K562 (cell line): ENCODE measurements around the gene LCTL. TPM values are rescaled to one million over a fixed set of nuclear protein-coding genes. Genes with fewer than 3 reads are reported as not detected.

Experiments
- CBFA2T3 ChIP-seq: fragments of 450-650 bp; IDR thresholded peaks from 2 replicates; pipeline ENCODE4 v1.6.1; 2017
- CTCF ChIP-seq, 3 experiments: IDR thresholded peaks in 2 of 3; conservative IDR thresholded peaks in 1 of 3; 2 replicates each; pipeline ENCODE4 v1.5.1; 2011 to 2012; ENCODE audit warnings: low read length in 3 of 3, mild to moderate bottlenecking in 3 of 3, control low read depth in 2 of 3, improper control_type of control experiment in 1 of 3, inconsistent platforms in 1 of 3, low read depth in 1 of 3, mixed read lengths in 1 of 3, moderate library complexity in 1 of 3; ENCODE audit not compliant: insufficient read depth in 2 of 3
- FOXK2 ChIP-seq, 2 experiments: fragments of 450-650 bp; IDR thresholded peaks in 1 of 2; conservative IDR thresholded peaks in 1 of 2; 2 replicates each; pipeline ENCODE4 v1.6.1; 2016; ENCODE audit warnings: low read depth in 2 of 2, mild to moderate bottlenecking in 1 of 2
- FOXM1 ChIP-seq, 2 experiments: fragments of 450-650 bp in 1 of 2; sonication (generic) in 1 of 2; formaldehyde crosslinking in 1 of 2; IDR thresholded peaks; 2 replicates each; pipeline versions ENCODE4 v1.6.1 to v1.9.0; 2017 to 2022; ENCODE audit warnings: low read depth in 2 of 2, mild to moderate bottlenecking in 2 of 2, missing genetic modification reagents in 1 of 2, moderate library complexity in 1 of 2
- HDAC8 ChIP-seq: fragments of 450-650 bp; IDR thresholded peaks from 2 replicates; pipeline ENCODE4 v1.6.1; 2016; ENCODE audit warnings: mild to moderate bottlenecking, missing genetic modification characterization, moderate library complexity, missing compliant biosample characterization
- HDGF ChIP-seq: fragments of 450-650 bp; IDR thresholded peaks from 2 replicates; pipeline ENCODE4 v1.6.1; 2016
- MCM2 ChIP-seq: fragments of 450-650 bp; IDR thresholded peaks from 2 replicates; pipeline ENCODE4 v1.6.1; 2017; ENCODE audit warnings: low read depth, mild to moderate bottlenecking
- MTA1 ChIP-seq: fragments of 450-650 bp; IDR thresholded peaks from 2 replicates; pipeline ENCODE4 v1.6.1; 2017; ENCODE audit warnings: borderline replicate concordance
- NR2F6 ChIP-seq: fragments of 450-650 bp; formaldehyde crosslinking; IDR thresholded peaks from 2 replicates; pipeline ENCODE4 v1.4.0; 2020; ENCODE audit warnings: mild to moderate bottlenecking
- RBM39 ChIP-seq: fragments of 200-400 bp; formaldehyde crosslinking; optimal IDR thresholded peaks from 2 replicates; pipeline ENCODE3; 2018; ENCODE audit warnings: low read depth, low read length
- SAP30 ChIP-seq: fragments of 200-600 bp; sonication (generic); IDR thresholded peaks from 2 replicates; pipeline ENCODE4 v1.6.1; 2012; ENCODE audit warnings: borderline replicate concordance, low read depth, mild to moderate bottlenecking, moderate library complexity, low read length, control low read depth, inconsistent platforms; ENCODE audit not compliant: insufficient read depth, poor library complexity, severe bottlenecking
- USF2 ChIP-seq: sonication (generic); formaldehyde crosslinking; IDR thresholded peaks from 2 replicates; pipeline ENCODE4 v1.5.0; 2020; ENCODE audit warnings: missing genetic modification reagents
- ZBTB9 ChIP-seq: fragments of 450-650 bp; formaldehyde crosslinking; IDR thresholded peaks from 2 replicates; pipeline ENCODE4 v1.4.0; 2020; ENCODE audit warnings: mild to moderate bottlenecking, moderate library complexity
- ZNF780A ChIP-seq: fragments of 250-450 bp; sonication (Bioruptor Pico); IDR thresholded peaks from 2 replicates; pipeline ENCODE4 v1.5.0; 2021; ENCODE audit warnings: mild to moderate bottlenecking
- polyA plus RNA-seq, 8 experiments: library from polyadenylated mRNA; depleted of rRNA in 4 of 8; stranded (reverse) in 5 of 8; unstranded in 3 of 8; fragments of >200 nt; fragmentation: Nextera tagmentation in 2 of 8; fragmentation: Illumina TruSeq in 1 of 8; extraction: Ambion mirVana in 2 of 8; extraction: Trizol in 1 of 8; gene quantifications; 2 replicates each; pipeline versions ENCODE4 v1.2.1 to v1.2.3, GENCODE V29; 2011 to 2014; ENCODE audit warnings: inconsistent platforms in 1 of 8, missing spikeins in 1 of 8
- total RNA-seq, 7 experiments: library from RNA; depleted of rRNA in 6 of 7; stranded (reverse); fragments of >200 nt in 6 of 7; fragmentation: Illumina TruSeq in 2 of 7; extraction: Trizol in 2 of 7; gene quantifications; 2 replicates each; pipeline versions ENCODE4 v1.2.1 to v1.2.3, GENCODE V29; 2011 to 2021; ENCODE audit warnings: low replicate concordance in 1 of 7
- TF ChIP-seq, protein P1 (sequence below): fragments of 250-450 bp; sonication (Bioruptor Pico); IDR thresholded peaks from 2 replicates; pipeline ENCODE4 v1.5.1; 2021; ENCODE audit warnings: mild to moderate bottlenecking
- TF ChIP-seq, protein P2 (sequence below): fragments of 250-450 bp; sonication (Bioruptor Pico); IDR thresholded peaks from 2 replicates; pipeline ENCODE4 v1.8.0; 2022; ENCODE audit warnings: moderate library complexity, mild to moderate bottlenecking, inconsistent platforms
- TF ChIP-seq, protein P3 (sequence below): IDR thresholded peaks from 2 replicates; pipeline ENCODE4 v1.6.1; 2016; ENCODE audit warnings: missing genetic modification characterization, missing compliant biosample characterization

The LCTL gene
- total and polyA plus RNA-seq, 9 of the 15 experiments (the other 6 are each of a cell fraction or from before 2014, with no cell fraction given), result 0.08 to 0.31 (median 0.17) TPM; not detected in 6

DNA sequence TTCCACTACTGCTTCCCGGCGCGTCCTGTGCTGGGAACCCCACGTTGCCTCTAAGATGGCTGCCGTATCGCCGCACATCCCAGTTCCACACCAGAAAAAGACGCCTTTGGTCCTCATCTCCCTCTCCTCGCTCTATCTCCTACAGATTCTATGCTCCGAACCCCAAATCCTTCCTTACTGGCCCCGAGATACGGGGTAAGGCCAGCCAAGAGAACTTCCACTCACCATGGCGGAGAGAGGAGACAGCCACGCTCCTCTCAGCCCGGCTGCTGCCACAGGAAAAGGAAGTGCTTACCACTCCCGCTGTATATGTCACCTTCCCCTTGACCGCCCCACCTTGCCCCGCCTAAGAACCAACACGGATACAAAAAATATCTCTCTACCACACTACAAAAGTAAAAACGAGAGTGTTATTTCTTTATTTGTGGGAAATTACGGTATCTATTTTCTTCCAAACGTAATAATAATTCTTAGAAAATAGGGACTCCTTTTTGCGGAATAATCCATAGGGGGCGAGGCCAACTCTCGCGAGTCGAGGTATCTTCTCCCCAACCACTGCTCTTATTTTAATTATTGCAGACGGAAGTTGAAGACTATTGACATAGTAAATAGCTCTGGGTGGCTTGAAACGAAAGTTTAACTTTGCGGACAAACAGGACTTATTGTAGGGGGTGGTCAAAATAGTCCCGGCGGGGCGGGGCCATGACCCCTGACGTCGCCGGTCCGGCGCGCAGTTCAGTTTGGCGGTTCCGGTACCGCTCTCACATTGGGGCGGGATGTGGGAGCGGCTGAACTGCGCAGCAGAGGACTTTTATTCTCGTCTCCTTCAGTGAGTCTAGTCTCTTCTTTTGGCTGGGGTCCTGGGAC, 61.0 kb downstream of the LCTL start, which contains the start of the genes RPL4 and ZWILCH (continued):
- TF ChIP-seq CTCF (IDR thresholded peaks at IDR 0.05 in 2 of 3, conservative IDR thresholded peaks at IDR 0.05 in 1 of 3; ENCODE audit: insufficient read depth in 2 of 3, low read depth in 1 of 3, low read length in 3 of 3) (no peak), HDAC8 (tag) (no peak), ZBTB9 (no peak), RBM39 (peak; percentile 59), USF2 (CRISPR knock-in tag) (no peak), ZNF780A (CRISPR knock-in tag) (peak; percentile 50; the same call in 1 of the 2 replicates), HDGF (no peak), FOXM1 (IDR thresholded peaks at IDR 0.05; ENCODE audit: low read depth) (peak; percentile 75; the same call in 1 of the 2 replicates), FOXM1 (CRISPR knock-in tag; IDR thresholded peaks at IDR 0.05; ENCODE audit: low read depth) (no peak), MTA1 (peak; percentile 52), MCM2 (no peak), CBFA2T3 (no peak), SAP30 (peak; percentile 96), FOXK2 (conservative IDR thresholded peaks at IDR 0.05 in 1 of 2, IDR thresholded peaks at IDR 0.05 in 1 of 2; ENCODE audit: low read depth in 2 of 2) (peak; percentile 61 to 70; a peak in 2 of 4 replicates), NR2F6 (CRISPR knock-in tag) (no peak)
- TF ChIP-seq, protein P1, sequence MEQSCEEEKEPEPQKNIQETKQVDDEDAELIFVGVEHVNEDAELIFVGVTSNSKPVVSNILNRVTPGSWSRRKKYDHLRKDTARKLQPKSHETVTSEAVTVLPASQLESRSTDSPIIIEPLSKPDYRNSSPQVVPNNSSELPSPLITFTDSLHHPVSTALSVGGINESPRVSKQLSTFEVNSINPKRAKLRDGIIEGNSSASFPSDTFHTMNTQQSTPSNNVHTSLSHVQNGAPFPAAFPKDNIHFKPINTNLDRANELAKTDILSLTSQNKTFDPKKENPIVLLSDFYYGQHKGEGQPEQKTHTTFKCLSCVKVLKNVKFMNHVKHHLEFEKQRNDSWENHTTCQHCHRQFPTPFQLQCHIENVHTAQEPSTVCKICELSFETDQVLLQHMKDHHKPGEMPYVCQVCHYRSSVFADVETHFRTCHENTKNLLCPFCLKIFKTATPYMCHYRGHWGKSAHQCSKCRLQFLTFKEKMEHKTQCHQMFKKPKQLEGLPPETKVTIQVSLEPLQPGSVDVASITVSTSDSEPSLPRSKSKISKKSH, result no peak
- TF ChIP-seq, protein P2, sequence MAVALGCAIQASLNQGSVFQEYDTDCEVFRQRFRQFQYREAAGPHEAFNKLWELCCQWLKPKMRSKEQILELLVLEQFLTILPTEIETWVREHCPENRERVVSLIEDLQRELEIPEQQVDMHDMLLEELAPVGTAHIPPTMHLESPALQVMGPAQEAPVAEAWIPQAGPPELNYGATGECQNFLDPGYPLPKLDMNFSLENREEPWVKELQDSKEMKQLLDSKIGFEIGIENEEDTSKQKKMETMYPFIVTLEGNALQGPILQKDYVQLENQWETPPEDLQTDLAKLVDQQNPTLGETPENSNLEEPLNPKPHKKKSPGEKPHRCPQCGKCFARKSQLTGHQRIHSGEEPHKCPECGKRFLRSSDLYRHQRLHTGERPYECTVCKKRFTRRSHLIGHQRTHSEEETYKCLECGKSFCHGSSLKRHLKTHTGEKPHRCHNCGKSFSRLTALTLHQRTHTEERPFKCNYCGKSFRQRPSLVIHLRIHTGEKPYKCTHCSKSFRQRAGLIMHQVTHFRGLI (CRISPR knock-in tag), result no peak
- TF ChIP-seq, protein P3, sequence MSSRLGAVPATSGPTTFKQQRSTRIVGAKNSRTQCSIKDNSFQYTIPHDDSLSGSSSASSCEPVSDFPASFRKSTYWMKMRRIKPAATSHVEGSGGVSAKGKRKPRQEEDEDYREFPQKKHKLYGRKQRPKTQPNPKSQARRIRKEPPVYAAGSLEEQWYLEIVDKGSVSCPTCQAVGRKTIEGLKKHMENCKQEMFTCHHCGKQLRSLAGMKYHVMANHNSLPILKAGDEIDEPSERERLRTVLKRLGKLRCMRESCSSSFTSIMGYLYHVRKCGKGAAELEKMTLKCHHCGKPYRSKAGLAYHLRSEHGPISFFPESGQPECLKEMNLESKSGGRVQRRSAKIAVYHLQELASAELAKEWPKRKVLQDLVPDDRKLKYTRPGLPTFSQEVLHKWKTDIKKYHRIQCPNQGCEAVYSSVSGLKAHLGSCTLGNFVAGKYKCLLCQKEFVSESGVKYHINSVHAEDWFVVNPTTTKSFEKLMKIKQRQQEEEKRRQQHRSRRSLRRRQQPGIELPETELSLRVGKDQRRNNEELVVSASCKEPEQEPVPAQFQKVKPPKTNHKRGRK (tag), result no peak
